Cardiac muscle cell (in vitro differentiated cells and primary cell): ENCODE data around the gene TMEM145. TPM values are rescaled to one million over a fixed set of nuclear protein-coding genes. Genes with fewer than 3 reads are reported as not detected.

Experiments used
- DNase-seq, 2 donors: peaks; one replicate each; pipeline versions ENCODE4 v3.0.0 to v3.0.0-alpha.2; 2010 to 2017; ENCODE audit warnings: low read depth in 1 of 2, low spot score in 1 of 2
- H3K27ac ChIP-seq: fragments of 200-600 bp; sonication (generic); 2 replicates; pipeline ENCODE4 v1.5.1; 2016
- H3K27me3 ChIP-seq: fragments of 200-600 bp; sonication (generic); 2 replicates; pipeline ENCODE4 v1.6.0; 2016; ENCODE audit warnings: control low read depth
- H3K36me3 ChIP-seq: fragments of 200-600 bp; sonication (generic); 2 replicates; pipeline ENCODE4 v1.5.1; 2016; ENCODE audit warnings: control low read depth
- H3K4me1 ChIP-seq: fragments of 200-600 bp; sonication (generic); 2 replicates; pipeline ENCODE4 v1.8.1; 2017; ENCODE audit warnings: low read depth, mild to moderate bottlenecking, mixed run types
- H3K4me3 ChIP-seq: fragments of 200-600 bp; sonication (generic); 2 replicates; pipeline ENCODE4 v1.5.1; 2016; ENCODE audit warnings: mild to moderate bottlenecking
- H3K9me3 ChIP-seq: fragments of 200-600 bp; sonication (generic); 2 replicates; pipeline ENCODE4 v1.5.1; 2017; ENCODE audit warnings: low read depth, mild to moderate bottlenecking, control low read depth
- CTCF ChIP-seq: IDR thresholded peaks from 2 replicates; pipeline ENCODE4 v1.5.1; 2012; ENCODE audit warnings: low read depth, mild to moderate bottlenecking, low read length
- polyA plus RNA-seq: library from polyadenylated mRNA; unstranded; fragments of >200 nt; fragmentation: Nextera tagmentation; extraction: Ambion mirVana; gene quantifications from 2 replicates; pipeline ENCODE4 v1.2.1, GENCODE V29; 2016
- total RNA-seq: library from RNA; depleted of rRNA; stranded (reverse); fragments of >200 nt; gene quantifications from 2 replicates; pipeline ENCODE4 v1.2.3, GENCODE V29; 2016

The TMEM145 gene
- total and polyA plus RNA-seq, 2 experiments from 2014 or later, result 3.7 to 3.8 TPM

DNA sequence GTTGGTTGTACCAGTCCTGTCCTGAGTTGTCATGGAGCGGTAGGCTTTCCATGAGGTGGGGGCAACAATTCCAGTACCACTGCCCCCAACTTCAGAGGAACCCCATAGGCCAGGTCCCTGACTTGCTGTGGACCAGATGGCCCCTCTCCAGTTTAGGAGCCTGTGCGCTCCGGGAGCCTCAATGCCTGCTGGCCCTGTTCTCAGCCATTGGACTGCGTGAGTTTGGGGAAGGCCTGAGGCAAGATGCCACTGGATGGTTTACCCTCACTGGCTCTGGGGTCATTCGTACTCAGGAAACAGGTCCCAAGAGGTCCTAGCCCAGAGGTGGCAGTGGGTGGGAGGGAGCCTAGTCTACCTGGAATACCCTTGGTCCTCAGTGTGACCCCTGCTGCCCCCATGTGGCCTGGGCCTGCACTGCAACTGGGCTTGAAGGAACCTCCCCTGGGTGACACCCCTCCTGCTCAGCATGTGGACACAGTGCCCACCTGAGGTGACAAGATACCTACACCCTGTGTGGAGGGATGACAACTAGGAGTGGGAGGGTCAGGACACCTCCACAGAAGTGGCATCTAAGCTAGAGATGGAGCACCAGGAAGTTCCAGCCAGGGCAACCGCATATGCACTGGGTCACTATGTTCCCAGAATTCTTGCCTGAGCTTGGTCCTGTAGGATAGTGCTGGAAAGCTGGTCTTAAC is 17.1 kb upstream of the TMEM145 start:
- Histone ChIP-seq H3K4me1 (no peaks in the 10 kb centered on the region), H3K27me3 (no peaks in the 10 kb centered on the region), H3K36me3 (peaks cover 11% of the 10 kb centered on the region), H3K4me3 (no peak overlapping the region), H3K9me3 (no peaks in the 10 kb centered on the region), H3K27ac (peak overlapping the region; percentile 60)
- peak; percentile 98 for TF ChIP-seq CTCF
- peak; percentile 65 to 79 for DNase-seq

DNA sequence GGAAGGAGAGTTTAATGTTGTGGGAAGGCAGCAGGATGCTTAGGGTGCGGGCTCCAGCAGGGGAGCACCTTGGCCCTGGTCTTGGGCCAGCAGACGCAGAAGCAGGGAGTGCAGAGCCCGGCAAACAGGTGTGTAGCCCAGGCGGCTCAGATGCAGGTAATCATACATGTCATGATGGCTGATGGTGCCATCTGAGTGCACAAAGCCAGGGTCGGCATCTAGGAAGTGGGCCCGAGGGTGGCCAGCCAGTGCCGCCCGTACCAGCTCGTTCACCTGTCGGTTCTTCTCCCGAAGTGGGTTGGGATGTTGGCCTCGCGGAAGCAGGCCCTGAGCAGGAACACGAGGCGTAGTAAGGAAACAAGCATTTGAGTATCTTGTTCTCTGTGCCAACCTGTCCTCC is 16.1 kb upstream of the TMEM145 start:
- H3K4me3 ChIP-seq, result no peak overlapping the region
- no peaks in the 10 kb centered on the region for H3K4me1 ChIP-seq
- H3K9me3 ChIP-seq, result no peaks in the 10 kb centered on the region
- H3K27me3 ChIP-seq, result no peaks in the 10 kb centered on the region
- H3K27ac ChIP-seq, result peak overlapping the region; percentile 40
- peaks cover 7% of the 10 kb centered on the region for H3K36me3 ChIP-seq
- no peak for TF ChIP-seq CTCF
- DNase-seq, result no peak

DNA sequence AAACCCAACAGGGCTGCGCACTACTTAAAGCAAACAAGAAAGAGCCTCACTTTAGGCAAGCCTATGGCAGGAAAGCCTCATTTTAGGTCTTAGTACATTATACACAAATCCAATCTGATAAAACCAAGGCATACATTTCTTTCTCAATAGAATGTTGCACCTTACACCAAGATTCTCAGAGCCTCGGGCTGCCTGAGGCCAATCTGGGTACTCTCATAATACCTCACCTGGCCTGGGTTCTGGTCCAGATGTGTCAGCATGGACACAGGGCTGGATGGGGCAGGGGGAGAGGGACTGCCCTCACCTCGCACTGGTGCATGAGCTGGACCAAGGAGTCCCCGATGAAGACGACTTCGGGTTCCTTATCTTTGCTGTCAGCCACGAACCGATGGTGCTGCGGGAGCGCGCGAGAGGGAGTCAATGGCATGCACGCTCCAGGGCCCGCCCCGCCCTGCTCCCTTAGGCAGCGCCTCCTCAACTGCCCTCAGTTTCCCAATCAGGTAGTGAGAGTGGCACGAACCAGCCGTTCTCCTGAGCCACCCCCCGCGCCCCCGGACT is 11.4 kb upstream of the TMEM145 start, which contains the start of gene PRR19:
PRR19 (plus strand) TSS at position 487 of the 558 bp plus-strand sequence. CDS start 7,453 bp downstream, outside the sequence.
- peak within 1 kb of the TSS; percentile 57 for H3K27ac ChIP-seq
- H3K9me3 ChIP-seq, result no peaks in the 10 kb centered on the region
- TF ChIP-seq CTCF, result no peak
- H3K4me1 ChIP-seq, result no peaks in the 10 kb centered on the region
- peak within 1 kb of the TSS; percentile 50 for H3K4me3 ChIP-seq
- H3K27me3 ChIP-seq, result no peaks in the 10 kb centered on the region
- no peaks in the 10 kb centered on the region for H3K36me3 ChIP-seq
- DNase-seq, result no peak

- peak overlapping the region; percentile 57 for H3K27ac ChIP-seq
- H3K4me1 ChIP-seq, result no peaks in the 10 kb centered on the region
- H3K36me3 ChIP-seq, result no peaks in the 10 kb centered on the region
- no peak for TF ChIP-seq CTCF
- H3K4me3 ChIP-seq, result no peak overlapping the region
- H3K27me3 ChIP-seq, result no peaks in the 10 kb centered on the region
- no peaks in the 10 kb centered on the region for H3K9me3 ChIP-seq
- no peak for DNase-seq
Observed at GRCh38 chr19:42303101-42303464, 10.0 kb upstream of the TMEM145 start.

DNA sequence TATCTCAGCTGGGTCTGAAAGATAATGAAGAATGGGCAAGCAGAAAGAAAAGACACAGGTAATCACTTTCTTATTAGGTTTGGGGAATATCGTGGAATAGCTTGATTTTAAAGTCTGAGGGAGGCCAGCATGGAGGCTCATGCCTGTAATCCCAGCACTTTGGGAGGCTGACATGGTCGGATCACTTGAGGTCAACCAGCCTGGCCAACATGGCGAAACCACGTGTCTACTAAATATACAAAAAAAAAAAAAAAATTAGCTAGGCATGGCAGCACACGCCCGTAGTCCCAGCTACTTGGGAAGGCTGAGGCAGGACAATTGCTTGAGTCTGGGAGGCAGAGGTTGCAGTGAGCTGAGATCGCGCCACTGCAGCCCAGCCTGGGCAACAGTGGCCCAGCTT is 9.2 kb upstream of the TMEM145 start:
- Histone ChIP-seq H3K4me1 (no peaks in the 10 kb centered on the region), H3K4me3 (no peak overlapping the region), H3K36me3 (no peaks in the 10 kb centered on the region), H3K27me3 (no peaks in the 10 kb centered on the region), H3K27ac (no peak overlapping the region), H3K9me3 (no peaks in the 10 kb centered on the region)
- TF ChIP-seq CTCF, result no peak
- no peak for DNase-seq
